Activated T-cell treated with anti-CD3 and anti-CD28 coated beads for 48 hours (primary cell): ENCODE data around the gene COQ7.

Source experiments
- DNase-seq: peaks from one replicate; pipeline ENCODE4 v3.0.0-alpha.2; 2020; ENCODE audit warnings: low read depth

The COQ7 gene

GRCh38 chr16:19086322-19087199 is 19.1 kb downstream of the COQ7 start:
- DNase-seq: peak; percentile 80

GRCh38 chr16:19088341-19088916 is 21.0 kb downstream of the COQ7 start:
- no peak for DNase-seq

GRCh38 chr16:19089410-19089955 is 22.1 kb downstream of the COQ7 start:
- DNase-seq: no peak

GRCh38 chr16:19090916-19091315 is 23.5 kb downstream of the COQ7 start:
- no peak for DNase-seq

GRCh38 chr16:19092653-19093410 is 25.4 kb downstream of the COQ7 start:
- no peak for DNase-seq

GRCh38 chr16:19093631-19094541 is 26.5 kb downstream of the COQ7 start:
- DNase-seq: no peak

- no peak for DNase-seq
Measured at GRCh38 chr16:19094542-19095365, 27.3 kb downstream of the COQ7 start.

- DNase-seq: no peak
Measured at GRCh38 chr16:19095654-19096053, 28.2 kb downstream of the COQ7 start.

GRCh38 chr16:19098173-19098572 is 30.8 kb downstream of the COQ7 start:
- no peak for DNase-seq

- no peak for DNase-seq
Measured at GRCh38 chr16:19102187-19102872, 34.9 kb downstream of the COQ7 start.

GRCh38 chr16:19104607-19105006 is 37.2 kb downstream of the COQ7 start:
- DNase-seq: no peak

- DNase-seq: no peak
Measured at GRCh38 chr16:19105131-19105530, 37.7 kb downstream of the COQ7 start.

GRCh38 chr16:19105891-19106624 is 38.6 kb downstream of the COQ7 start:
- no peak for DNase-seq

GRCh38 chr16:19106625-19107020 is 39.2 kb downstream of the COQ7 start:
- no peak for DNase-seq

GRCh38 chr16:19108409-19109287 is 41.2 kb downstream of the COQ7 start:
- no peak for DNase-seq

GRCh38 chr16:19109288-19109664 is 41.9 kb downstream of the COQ7 start:
- no peak for DNase-seq

GRCh38 chr16:19110537-19111360 is 43.3 kb downstream of the COQ7 start:
- DNase-seq: no peak

GRCh38 chr16:19112099-19112407 is 44.6 kb downstream of the COQ7 start:
- DNase-seq: no peak
